GM18858 (cell line): Measurements from ENCODE around the gene TRRAP.

Experiments used
- ATAC-seq: cut with Tn5 transposase; IDR thresholded peaks from one replicate; pipeline ENCODE4 v1.9.1; 2021; ENCODE audit not compliant: unreplicated experiment

TRRAP gene

DNA sequence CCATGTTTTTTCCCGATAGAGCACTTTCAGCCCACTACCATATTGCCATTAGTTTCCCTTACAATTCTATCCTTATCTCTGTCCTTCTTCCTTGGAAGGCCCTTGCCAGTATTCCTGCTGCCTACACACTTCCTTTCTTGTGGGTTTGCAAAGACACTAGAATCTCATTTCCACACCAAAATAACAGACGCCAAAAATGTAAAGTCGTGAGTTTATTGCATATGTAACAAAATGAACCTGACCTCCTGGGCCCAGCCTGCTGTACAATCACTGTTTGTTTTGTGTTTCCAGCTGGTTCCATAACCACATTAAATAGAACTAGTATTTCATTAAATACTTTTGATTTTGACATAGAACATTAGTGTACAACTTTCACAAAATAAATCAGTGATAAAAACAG is 148.9 kb downstream of the TRRAP start:
- no peak for ATAC-seq

DNA sequence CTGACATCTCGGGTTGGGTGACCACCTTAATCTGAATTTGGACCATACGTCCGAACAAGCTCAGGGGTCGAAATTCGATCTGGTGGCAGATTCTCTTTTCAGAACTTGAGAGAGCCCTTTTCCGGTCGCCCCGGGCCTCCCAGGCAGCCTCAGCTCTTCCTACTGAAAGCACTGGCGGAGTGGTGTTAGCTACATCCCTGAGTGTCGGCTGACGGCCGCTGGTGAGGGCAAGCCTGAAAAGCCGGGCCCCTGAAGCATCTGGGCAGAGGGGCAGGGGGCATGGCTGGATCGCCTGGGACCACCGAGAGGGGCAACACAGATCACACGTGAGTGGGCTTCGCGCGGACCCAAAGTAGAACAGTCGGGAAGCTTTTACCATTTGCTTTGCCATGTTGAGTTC is 149.5 kb downstream of the TRRAP start:
- ATAC-seq, result no peak

DNA sequence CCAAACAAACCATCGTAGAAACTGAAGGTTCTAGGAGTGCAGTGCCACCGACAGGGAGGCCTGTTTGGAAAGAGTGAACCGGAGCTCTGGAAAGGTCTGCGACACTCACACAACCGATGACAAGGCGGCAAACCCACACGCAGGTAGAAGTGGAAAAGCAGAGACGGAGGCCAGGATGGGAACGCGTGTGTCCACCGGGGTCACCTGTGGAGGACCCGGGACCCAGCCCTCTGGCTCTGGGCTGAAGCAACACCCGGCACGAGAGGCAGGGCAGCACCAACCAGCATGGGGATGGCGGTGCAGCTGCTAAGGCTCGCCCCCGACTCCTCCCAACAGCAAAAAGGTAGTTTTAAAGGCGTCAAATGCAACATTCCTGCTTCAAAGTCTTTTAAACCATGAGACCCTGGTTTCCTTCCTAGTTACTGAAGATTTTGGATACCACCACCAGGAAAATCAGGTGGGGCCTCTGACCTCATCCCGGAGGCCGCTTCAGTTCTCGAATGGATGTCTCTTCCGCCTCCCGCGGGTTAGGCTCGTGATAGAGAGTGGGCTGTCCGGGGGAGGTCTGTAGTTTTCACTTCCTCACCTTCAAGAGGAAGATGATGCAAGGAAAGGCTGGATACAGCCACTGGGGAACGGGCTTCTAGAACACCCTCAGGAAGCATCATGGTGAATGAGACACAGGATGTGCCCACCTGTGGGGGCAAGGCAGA is 150.1 kb downstream of the TRRAP start:
- no peak for ATAC-seq

DNA sequence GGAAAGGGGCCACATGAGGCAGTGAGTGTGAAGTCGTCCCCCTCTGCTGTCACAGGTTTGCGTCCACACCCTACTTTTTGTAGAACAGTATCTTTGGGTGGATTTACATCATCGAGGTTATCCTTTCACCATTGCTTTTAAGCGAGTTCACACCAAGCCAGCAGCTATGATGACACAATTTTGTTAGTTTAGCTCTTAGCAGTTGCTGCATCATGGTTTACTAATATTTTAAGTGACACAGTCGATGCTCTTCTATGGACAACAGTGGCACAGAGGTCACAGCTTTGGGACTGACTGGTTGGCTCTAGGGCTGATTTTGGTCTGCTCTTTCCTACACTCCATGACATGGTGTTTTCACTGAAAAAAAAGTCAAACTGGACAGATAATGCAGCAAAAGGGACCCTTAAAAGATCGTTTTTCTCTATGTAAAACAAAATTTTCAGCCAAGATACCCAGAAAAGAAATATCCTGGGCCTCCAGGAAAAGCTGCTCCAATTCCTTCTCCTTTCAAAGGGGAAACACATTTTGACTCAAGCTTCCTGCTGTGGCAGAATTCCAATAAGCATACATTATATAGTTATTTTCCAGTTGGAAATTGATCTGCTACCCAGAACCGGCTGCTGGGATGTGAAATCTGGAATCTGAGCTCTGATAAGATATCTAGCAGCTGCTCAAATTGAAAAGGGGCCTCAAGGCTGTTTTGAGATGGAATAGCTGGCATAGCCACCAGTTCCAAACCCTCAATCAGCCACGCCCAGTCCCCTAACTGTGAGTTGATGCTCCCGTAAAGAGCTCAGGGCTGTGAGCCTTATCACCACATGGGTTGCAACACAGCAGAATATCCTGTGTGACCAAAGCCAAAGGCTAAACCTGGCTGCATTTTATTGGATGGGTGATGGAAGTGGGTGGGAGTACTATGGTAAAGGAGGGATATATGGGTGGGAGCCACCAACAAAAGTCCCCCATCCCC is 151.4 kb downstream of the TRRAP start:
- no peak for ATAC-seq

GRCh38 chr7:99030457-99030856 is 152.1 kb downstream of the TRRAP start:
- ATAC-seq, result no peak

- no peak for ATAC-seq
Observed at GRCh38 chr7:99030951-99031350, 152.6 kb downstream of the TRRAP start.

- ATAC-seq, result no peak
Observed at GRCh38 chr7:99031496-99031895, 153.2 kb downstream of the TRRAP start.

DNA sequence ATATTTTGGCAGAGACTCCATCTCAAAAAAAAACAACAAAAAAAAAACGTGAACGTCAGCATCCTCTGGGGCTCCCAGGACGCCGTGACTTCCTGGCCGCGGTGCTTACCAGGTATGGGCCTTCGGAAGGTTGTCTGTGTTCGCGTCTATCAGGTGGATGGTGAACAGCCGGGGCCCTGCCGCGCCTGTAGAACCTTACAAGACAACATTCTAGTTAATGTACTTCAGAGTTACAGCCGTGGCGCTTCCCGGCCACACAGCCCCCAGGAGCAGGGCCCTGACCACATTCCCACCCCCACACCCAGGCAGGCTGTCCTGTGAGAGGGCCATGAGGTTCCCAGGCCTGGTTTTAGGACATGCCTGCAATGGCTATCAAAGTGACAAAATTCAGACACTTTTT is 154.6 kb downstream of the TRRAP start:
- ATAC-seq, result no peak

DNA sequence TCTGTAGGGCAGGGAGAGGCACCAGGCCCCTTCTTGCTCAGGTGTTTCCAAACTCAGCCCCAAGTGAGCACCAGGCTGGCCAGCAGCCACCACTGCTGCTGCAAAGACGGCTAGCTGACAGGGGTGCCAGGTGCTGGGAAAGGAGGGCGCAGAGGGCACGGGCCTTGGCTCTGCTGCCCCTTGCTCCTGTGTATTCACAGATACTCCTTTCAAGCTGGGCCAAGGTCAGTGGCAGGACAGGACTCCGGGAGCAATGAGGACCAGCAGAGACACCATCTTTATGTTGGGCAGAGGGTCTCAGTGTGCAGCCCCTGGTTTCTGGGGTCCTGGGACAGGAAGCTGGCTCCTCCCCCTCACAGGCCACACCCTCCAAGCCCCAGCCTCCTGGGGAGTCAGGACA is 155.4 kb downstream of the TRRAP start:
- ATAC-seq, result no peak

DNA sequence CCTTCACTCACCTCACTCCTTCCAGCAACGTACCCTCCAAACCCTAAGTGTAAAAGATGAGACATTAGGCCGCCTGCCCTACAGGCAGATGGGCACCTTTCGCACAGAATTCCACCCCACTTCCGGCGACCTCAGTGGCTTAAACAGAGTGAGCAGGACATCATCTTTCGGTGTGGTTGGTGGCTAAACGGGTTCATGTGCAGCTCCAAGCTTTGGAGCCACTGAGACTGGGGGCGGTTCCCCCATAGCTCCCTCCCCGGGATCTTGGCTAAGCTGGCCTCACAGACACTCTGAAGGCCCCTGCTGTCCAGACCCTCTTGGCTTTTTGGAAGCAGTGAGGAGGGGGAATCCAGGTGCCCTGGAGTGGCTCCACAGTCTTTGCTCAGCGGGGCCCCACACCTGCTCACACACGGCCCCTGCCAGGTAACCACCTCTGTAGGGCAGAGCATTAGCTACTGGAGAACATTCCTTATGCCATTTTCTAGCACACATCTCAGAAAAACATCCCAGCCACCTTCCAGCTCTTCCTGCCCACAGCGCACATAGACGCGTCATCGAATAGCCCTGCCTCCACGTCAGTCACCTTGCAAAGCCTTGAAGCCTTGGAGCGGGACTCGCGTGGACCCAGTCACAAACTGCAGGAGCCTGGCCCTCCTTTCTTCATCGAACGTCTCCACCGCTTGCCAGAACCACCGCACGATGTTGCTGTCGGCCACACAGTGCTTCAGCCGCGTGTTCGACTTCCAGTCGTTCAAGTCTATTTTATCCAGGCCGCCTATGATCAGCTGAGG is 156.8 kb downstream of the TRRAP start:
- ATAC-seq, result no peak

DNA sequence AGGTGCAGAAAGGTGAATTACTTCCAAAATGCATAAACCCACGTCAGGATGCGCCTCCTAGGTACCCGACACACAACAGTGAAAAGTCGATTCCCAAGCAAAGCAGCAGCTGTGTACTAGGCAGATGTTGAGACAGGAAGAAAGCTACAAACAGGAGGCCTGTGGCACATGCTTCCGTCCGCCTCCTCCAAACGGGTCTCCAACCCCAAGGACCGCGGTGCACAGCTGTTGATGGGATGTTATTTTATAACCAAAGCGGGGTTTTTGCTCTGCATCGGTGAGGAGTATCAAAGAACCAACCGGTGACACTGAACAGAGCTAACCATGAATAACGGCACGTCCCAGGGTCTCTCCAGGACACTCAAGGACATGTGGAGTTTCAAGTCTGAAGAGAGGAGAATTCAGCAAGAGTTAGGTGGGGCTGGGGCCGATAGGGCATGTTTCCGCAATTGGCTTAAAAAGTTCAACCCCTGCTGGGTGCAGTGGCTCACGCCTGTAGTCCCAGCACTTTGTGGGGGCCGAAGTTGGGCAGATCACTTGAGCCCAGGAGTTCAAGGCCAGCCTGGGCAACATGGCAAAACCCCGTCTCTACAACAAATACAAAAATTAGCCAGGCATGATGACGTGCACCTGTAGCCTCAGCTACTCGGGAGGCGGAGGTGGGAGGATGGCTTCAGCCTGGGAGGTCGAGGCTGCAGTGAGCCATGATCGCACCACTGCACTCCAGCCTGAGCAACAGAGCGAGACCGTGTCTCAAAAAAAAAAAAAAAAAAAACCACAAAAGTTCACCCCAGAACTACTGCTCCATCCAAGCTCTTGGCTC is 157.6 kb downstream of the TRRAP start:
- ATAC-seq, result no peak

DNA sequence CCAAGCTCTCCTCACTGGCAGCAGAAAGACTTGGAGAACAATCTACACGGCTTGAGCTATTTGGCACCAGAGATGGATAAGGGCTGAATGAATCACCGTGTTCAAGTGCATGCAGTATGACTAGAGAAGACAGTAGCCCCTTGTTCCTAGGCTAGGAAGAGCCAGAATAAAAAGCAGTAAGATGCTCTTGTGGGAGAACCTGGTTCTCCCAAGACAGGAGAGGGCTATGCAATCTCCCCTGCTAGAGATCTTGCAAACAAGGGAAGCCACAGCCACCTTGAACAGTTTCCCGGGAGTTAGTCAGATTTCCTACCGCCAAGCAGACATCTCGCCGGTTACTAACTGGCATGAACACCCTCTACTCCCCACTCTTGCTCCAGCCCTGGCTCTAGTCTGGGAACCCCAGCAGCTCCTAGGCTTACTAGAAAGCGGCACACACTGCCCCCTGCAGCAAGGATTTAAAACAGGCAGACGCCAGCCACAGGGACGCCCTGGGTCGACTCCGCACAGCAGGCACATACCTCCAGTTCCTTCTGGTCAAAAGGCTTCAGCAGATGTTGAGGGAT is 158.3 kb downstream of the TRRAP start:
- ATAC-seq, result no peak

DNA sequence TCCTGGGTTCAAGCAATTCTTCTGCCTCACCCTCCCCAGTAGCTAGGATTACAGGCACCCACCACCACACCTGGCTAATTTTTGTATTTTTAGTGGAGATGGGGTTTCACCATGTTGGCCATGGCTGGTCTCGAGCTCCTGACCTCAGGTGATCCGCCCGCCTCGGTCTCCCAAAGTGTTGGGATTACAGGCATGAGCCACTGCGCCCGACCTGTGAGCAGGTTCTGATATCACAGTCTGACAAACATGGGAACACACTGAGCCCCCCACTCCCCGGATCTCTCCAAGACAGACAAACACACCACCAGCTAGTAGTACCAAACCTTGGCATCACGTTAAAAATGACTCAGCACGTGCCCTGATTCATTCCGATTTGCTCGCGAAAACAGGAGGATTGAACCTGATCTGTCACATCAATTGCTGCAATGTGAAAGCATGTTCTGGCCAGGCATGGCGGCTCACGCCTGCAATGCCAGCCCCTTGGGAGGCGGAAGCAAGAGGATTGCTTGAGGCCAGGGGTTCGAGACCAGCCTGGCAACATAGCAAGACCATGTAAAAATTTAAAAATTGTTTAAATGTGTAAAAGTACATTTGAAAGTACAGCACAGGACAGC is 159.1 kb downstream of the TRRAP start:
- ATAC-seq, result no peak

DNA sequence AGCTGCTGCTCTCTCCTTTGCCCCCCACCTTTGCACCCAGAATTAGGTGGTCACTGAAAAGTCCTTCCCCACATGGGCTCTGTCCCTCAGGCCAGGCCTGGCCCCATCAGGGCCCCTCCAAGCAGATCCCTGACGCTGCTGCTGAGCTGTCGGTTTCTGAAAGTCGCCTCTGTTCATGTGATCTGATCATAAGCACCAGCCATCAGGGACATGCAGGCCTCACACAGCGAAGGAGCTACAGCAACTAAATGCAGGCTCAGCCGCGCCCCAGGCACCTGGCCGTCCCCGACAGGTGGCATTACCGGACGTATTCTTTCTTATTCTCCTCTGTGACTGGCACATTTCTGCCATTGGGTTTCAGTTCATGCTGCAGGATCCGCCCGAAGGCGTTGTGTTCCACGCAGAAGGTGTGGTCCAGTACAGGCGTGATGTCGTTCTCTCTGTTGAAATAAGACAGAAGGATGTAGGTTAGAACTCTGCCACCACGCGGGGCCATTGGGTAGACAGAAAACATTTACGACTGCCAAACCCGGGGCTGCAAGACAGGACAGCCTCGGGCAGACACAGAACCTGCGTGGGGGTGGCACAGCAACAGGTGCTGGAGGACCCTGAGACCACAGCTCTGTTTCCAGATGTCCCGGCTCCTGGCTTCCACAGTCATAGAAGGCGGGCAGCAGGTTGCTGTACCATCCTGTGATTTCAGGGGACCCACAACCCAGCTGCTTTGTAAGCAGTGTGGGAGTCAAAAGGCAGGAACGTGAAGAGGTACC is 159.9 kb downstream of the TRRAP start:
- no peak for ATAC-seq

DNA sequence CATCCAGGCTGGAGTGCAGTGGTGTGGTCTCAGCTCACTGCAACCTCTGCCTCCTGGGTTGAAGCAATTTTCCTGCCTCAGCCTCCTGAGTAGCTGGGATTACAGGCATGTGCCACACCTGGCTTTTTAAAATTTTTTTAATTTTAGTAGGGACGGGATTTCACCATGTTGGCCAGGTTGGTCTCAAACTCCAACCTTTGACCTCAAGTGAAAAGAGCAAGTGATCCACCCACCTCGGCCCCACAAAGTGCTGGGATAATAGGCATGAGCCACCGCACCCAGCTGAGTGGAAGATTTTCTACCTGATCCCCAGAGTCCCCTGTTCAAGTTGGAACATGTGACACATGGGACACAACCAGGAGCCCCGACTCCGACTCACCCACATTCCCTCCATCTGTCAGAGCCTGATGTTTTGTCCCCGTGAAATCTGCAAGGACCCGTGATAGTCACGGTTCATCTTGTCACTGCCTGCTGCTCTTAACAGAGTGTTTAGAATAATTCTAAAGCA is 161.1 kb downstream of the TRRAP start:
- no peak for ATAC-seq

DNA sequence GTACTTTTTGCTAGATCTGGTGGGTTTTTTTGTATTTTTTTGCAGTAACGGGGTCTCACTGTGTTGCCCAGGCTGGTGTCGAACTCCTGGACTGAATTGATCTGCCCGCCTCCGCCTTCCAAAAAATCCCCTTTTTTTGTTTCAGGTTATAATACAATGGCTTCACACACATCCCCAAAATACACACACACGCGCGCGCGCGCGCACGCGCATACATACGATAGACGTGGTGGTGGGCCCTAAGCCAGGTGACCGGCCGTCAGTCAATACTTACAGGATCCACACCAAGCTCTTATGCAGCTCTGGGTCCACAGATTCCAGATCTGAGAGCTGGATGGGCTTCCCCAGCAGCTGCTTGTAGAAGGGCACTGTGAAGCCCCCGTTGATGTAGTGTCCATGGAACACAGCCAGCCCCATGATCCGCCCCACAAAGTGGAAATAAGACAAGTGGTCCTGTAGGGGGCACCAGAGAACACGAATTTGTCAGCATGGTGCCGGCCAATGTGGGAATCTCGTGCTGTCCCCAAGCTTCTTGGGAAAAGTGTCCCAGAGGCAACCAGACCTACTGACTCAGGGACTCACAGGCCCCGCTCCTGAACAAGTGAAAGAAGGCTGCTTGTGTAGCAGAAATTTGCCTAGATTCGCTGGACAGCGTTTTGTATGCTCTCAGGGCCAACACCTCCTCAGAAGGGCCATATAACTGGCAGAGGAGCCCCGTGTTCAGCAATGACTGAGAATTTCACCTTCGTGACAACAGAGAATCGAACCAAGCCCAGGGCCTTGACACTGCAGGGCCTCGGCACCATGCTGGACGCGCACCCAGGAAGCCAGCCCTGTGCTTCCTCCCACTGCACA is 162.0 kb downstream of the TRRAP start:
- no peak for ATAC-seq

GRCh38 chr7:99041526-99041925 is 163.2 kb downstream of the TRRAP start:
- ATAC-seq, result no peak

DNA sequence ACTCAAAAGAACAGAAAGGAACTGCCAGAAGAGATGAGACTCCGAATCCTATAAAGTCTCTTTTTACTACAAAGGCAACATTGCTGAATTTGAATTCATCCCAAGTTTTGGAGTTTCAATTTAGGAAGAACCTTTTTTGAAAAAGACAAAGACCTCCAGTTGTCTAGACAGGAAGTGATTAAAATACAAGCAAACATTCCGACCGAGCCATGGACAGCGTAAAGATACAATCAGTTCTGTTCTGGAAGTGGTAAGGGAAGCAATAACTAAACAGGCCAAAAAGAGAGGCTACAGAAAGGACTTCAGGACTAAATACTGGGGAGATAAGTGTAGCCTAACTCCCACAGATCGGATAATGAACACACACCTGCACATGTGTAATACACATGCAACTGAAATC is 164.6 kb downstream of the TRRAP start:
- ATAC-seq, result no peak
